DMS153 (cell line): ENCODE data around the gene SPOCD1.

Source experiments
- DNase-seq: peaks from one replicate; lab custom pipeline; 2025; lab: John Stamatoyannopoulos, UW

SPOCD1 gene

DNA sequence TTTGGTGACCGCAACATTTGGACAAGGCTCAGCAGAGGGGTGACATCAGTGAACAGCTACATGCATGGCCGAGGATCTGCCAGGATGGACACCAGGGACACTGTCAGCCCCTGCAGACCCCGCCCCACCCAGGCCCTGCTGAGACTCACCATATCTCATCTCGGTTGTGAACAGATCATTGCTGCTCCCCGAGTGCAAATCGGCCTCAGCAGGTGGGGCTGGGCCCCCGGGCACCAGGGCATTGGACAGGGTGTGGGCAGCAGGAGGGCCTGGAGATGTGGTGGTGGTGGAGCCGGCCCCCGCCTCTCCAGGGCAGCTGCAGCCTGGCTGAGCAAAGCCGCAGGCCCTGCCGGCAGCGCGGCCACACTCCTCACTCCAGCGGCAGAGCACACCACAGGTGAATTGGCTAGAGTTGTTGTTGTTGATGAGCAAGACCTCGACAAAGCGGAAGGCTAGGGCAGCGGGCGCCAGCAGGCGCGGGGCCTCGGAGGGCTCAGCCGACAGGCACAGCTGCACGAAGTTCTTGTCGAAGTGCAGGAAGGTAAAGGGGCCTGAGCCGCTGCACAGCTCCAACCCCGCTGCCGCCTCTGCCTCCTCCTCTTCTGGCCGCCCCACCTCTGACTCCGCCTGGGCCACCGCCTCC, 59.9 kb downstream of the SPOCD1 start:
- no peak for DNase-seq

DNA sequence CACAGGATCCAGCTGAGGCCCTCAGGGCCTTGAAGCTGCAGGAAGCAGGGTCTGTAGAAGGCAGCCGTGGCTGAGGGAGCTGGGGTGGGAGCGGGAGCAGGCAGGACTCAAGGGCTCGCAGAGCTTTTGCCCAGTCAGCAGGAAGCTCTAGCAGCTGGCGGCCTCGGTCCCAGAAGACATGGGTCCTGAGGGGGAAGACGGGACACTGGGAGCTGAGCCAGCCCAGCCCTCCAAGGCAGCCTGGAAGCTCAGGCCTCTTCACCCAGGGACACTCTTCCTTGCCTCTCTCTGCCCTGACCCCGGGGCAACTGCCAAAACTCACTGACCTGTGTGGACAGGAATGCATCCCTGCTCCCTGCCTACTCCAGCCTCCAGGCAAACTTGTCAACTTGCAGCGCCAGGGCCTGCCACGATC, 60.6 kb downstream of the SPOCD1 start:
- no peak for DNase-seq

DNA sequence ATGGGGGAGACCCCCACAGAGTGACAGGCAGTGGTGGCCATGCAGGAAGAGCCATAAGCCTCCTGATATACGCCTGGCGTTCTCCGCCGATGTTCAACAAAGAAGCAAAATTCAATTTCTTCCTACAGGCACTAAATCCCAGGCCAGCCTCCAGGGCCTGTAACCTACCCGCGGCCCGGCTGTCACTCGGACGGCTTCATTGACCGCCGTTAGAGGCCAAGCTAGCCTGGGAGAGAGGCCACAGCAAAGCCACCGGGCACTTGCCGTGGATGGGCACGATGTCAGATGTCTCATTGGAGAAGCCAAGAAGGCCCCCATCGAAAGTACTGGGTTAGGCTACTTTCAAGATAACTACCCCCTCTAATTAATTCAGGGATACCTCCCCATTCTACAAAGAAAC, 61.4 kb downstream of the SPOCD1 start:
- DNase-seq = no peak

- DNase-seq = peak; percentile 96
Measured at GRCh38 chr1:31753707-31754349, 62.0 kb downstream of the SPOCD1 start.

- DNase-seq = no peak
Measured at GRCh38 chr1:31752952-31753475, 62.8 kb downstream of the SPOCD1 start.

DNA sequence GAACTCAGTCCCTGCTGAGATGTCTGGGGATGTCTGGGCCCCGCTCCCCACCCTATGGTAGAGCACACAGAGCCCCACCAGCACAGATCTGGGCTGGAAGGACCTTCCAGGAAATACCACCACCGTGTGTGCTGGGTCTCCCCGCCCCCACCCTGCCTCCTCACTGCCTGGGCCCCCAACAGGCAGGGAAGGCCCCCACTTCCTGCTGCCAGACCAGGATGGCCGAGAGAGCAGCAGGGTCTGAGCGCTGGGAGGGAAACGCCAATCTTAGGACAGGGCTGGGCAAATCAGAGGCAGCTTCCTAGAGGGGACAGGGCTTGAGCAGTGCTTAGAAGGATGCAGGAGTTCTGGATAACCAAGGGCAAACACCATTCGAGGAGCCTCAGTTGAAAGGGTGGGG, 63.6 kb downstream of the SPOCD1 start:
- no peak for DNase-seq

- no peak for DNase-seq
Measured at GRCh38 chr1:31751822-31752241, 64.0 kb downstream of the SPOCD1 start.

GRCh38 chr1:31750858-31751510, 64.8 kb downstream of the SPOCD1 start:
- DNase-seq = no peak

GRCh38 chr1:31749785-31750735, 65.8 kb downstream of the SPOCD1 start:
- DNase-seq = no peak

- no peak for DNase-seq
Measured at GRCh38 chr1:31748365-31748764, 67.5 kb downstream of the SPOCD1 start.

DNA sequence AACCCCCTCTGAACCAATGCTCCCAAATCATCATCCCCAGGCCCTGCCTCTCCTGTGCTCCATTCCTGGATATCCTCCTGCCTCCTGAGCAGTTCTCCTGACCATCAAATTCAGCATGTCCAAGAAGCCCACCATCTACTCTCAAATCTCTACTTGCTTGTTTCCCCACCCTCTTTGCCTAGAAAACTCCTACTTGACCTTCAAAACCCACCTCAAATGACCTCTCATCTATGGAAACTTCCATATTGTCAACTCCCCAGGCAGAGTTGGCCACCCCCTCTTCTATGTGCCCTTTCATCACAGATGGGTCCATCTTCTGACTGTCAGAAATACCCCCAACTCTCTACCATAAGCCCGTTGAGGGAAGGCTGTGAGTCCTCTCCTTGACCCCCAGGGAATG, 68.5 kb downstream of the SPOCD1 start:
- no peak for DNase-seq

GRCh38 chr1:31746687-31747086, 69.1 kb downstream of the SPOCD1 start:
- DNase-seq = no peak

DNA sequence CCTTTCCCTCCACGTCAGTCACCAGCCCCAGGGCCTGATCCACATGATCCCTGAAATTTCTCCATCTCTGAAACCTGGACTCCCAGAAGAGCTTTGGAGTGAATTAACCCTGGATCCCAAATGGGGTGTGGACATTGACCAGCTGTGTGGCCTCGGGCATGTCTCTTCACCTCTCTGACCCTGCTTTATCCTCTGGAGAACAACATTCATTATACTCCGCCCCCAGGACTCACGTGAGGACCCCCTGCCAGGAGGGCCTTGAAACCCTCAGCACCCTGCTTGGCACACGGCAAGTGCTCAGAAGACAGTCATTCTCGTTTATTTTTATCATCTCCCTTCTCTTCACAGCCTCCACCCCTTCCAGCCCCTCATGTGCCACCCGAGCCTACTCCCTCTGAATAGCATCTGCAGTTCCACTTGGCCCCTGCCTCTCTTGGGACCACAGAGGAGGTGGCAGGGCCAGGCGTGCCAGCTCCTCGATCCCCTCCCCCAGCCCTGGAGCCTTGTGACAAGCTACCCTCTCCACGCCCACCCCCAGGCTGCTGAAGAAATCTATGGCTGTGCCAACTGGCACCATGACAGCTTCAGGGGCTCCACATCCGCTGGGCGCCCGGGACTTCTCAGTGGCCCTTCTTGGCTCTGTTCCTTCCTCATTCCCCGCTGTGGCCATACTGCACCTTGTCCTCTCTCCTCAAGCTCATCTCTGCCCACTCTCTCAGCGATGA, 69.7 kb downstream of the SPOCD1 start:
- no peak for DNase-seq

DNA sequence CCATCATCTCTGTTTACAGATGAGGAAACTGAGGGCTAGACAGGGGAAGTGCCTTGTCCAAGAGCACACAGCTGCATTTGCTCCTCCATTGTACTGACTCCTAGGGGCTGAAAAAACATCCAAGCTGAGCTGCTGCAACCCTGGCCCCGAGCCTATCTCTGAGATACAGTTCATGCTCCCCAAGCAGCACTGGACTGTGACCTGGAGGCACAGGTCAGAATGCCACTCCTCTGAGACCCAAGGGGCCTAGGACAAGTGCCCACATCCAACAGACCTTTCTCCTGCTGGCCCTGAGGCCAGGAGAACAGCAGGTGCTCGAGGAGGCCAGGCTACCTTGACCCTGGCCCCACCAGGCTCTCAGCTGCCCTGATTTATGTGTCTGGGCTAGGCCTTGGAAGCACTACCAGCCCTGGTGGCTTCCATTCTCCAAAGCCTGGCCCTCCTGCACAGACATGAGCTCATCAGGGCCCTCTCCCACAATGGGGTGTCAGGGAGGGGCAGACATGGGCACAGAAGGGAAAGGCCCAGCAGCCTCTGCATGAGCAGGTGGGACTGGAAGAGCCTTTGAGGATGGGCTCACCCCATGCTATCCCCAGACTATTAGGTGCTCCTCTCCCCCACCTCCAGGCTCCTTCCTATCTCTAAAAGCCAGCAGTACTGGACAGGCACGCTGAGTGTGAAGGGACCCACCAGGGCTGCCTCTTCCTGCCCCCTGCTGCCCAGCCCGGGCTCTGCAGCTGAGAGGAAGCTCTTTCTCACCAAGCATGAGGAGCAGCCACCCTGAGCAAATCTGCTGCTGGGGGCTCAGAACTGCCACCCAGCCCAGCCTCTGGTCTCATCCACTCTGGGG, 70.5 kb downstream of the SPOCD1 start:
- peak; percentile 63 for DNase-seq

GRCh38 chr1:31744165-31744888, 71.5 kb downstream of the SPOCD1 start:
- DNase-seq = no peak

GRCh38 chr1:31742462-31743212, 73.2 kb downstream of the SPOCD1 start:
- DNase-seq = no peak
